Stimulated activated naive B cell treated with anti-CD40 and anti-IgM and Interleukin-4, amounts not matched to agents 10 μg/mL and 1 μg/mL and 100 μg/mL, for 72 hours (primary cell): ENCODE data around the gene MT4.
"Not testable (repeated sequence)": the region's sequence is repeated elsewhere in the genome, so short reads cannot be mapped to it uniquely, and the experiment has no call there.

Experiments used
- ATAC-seq, 2 donors: fragments of 150-1000 bp; cut with Tn5 transposase; replicated peaks; 2 replicates each; pipeline ENCODE4 v1.10.0; 2021; ENCODE audit warnings: moderate library complexity in 1 of 2
- DNase-seq: peaks from one replicate; pipeline ENCODE4 v3.0.0; 2021
- H3K27ac Mint-ChIP-seq: one replicate; pipeline ENCODE4 v1.8.0; 2022; ENCODE audit warnings: mild to moderate bottlenecking, mixed read lengths
- H3K27me3 Mint-ChIP-seq, 2 donors: one replicate each; pipeline ENCODE4 v1.8.0; 2022; ENCODE audit warnings: mixed read lengths in 2 of 2
- H3K36me3 Mint-ChIP-seq, 2 donors: one replicate each; pipeline ENCODE4 v1.8.0; 2022; ENCODE audit warnings: mixed read lengths in 2 of 2, mild to moderate bottlenecking in 1 of 2
- H3K4me1 Mint-ChIP-seq, 2 donors: one replicate each; pipeline ENCODE4 v1.8.0; 2022; ENCODE audit warnings: mixed read lengths in 2 of 2, mild to moderate bottlenecking in 1 of 2
- H3K4me3 Mint-ChIP-seq, 2 donors: one replicate each; pipeline ENCODE4 v1.8.0; 2022; ENCODE audit warnings: mild to moderate bottlenecking in 2 of 2, mixed read lengths in 2 of 2, moderate library complexity in 1 of 2
- H3K9me3 Mint-ChIP-seq, 2 donors: one replicate each; pipeline ENCODE4 v1.8.0; 2022; ENCODE audit warnings: mixed read lengths in 2 of 2, mild to moderate bottlenecking in 1 of 2

MT4 gene

GRCh38 chr16:56577300-56577625 lies 12.4 kb downstream of the MT4 start:
- no peak for DNase-seq

DNA sequence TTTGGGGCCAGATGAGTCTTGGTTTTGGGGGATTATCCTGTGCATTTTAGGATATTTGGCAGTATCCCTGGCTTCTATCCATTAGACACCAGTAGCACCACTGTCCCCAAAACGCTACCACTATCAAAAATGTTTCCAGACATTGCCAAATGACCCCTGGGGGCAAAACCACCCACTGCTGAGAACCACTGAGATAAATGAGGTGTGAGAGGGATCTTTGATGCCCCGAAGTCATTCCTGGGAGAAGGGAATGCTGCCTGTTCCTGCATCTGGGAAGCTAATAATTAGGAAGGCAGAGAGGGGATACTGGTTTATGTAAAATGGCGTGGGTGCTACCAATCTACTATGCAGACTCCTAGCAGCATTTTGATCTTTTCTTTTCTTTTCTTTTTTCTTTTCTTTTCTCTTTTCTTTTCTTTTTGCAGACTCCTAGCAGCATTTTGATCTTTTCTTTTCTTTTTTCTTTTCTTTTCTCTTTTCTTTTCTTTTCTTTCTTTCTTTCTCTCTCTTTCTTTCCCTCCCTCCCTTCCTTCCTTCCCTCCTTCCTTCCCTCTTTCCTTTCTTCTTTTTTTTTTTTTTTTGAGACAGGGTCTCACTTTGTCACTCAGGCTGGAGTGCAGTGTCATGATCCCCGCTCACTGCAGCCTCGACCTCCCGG lies 15.6 kb downstream of the MT4 start:
- H3K36me3 Mint-ChIP-seq = no peaks in the 10 kb centered on the region
- ATAC-seq (no peak), DNase-seq (no peak)
- no peak overlapping the region for H3K27ac Mint-ChIP-seq
- no peaks in the 10 kb centered on the region for H3K9me3 Mint-ChIP-seq
- peaks cover 2 to 8% of the 10 kb centered on the region in 2 donors for H3K4me1 Mint-ChIP-seq
- no peak overlapping the region for H3K4me3 Mint-ChIP-seq
- H3K27me3 Mint-ChIP-seq = peaks cover 24 to 39% of the 10 kb centered on the region in 2 donors

More at GRCh38 chr16:56577300-56577625, 12.4 kb downstream of the MT4 start:
- Mint-ChIP-seq H3K4me3 (no peak overlapping the region), H3K36me3 (no peaks in the 10 kb centered on the region), H3K4me1 (peaks cover 2 to 8% of the 10 kb centered on the region in 2 donors), H3K9me3 (peaks cover 3 to 4% of the 10 kb centered on the region in 2 donors), H3K27me3 (peaks cover 12 to 16% of the 10 kb centered on the region in 2 donors), H3K27ac (no peak overlapping the region)
- no peak for ATAC-seq

DNA sequence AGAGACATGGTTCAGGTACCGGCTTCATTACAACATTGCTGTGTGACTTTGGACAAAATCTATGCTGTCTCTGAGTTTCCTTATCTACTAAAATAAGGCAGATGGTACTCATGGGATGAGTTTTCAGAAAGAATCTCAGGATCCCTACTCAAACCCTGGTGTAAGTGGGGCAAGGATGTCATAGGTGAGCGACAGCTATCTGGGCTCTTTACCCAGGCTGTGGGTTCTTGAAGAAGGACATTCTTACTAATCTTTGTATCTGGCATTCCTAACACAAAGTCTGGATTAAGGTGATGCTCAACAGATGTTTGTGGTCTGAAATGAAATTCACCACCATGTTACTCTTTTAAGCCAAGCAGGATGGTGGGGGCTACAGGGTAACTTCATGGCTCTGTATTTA lies 18.0 kb downstream of the MT4 start:
- H3K4me1 Mint-ChIP-seq, DNase-seq, H3K4me3 Mint-ChIP-seq, H3K27ac Mint-ChIP-seq, H3K9me3 Mint-ChIP-seq, ATAC-seq, H3K36me3 Mint-ChIP-seq: not testable (repeated sequence)
- peaks cover 41 to 55% of the 10 kb centered on the region in 2 donors for H3K27me3 Mint-ChIP-seq

- no peak for ATAC-seq
- Mint-ChIP-seq H3K36me3 (no peaks in the 10 kb centered on the region), H3K27me3 (peaks cover 46 to 62% of the 10 kb centered on the region in 2 donors), H3K4me1 (peaks cover 0 to under 1% of the 10 kb centered on the region in 2 donors), H3K4me3 (no peak overlapping the region), H3K27ac (no peak overlapping the region), H3K9me3 (no peaks in the 10 kb centered on the region)
- no peak for DNase-seq
These were observed 18.7 kb downstream of the MT4 start for GRCh38 chr16:56583351-56584168.

DNA sequence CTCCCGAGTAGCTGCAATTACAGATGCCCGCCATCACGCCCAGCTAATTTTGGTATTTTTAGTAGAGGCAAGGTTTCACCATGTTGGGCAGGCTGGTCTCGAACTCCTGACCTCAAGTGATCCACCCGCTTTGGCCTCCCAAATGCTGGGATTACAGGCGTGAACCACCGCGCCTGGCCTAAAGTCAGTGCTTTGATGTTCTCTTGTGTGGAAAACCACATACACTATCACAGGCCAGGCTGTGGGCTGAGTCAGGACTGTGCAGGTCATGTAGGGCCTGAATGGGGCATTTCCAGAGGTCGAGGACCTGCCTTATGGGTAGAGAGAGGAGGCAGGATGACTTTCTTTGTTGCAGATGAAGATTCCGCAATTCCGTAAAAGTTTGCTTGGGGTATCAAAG lies 19.4 kb downstream of the MT4 start:
- Mint-ChIP-seq H3K27me3 (peaks cover 52 to 69% of the 10 kb centered on the region in 2 donors), H3K27ac (no peak overlapping the region), H3K4me3 (no peak overlapping the region), H3K4me1 (peaks cover 3 to 8% of the 10 kb centered on the region in 2 donors), H3K9me3 (no peaks in the 10 kb centered on the region), H3K36me3 (no peaks in the 10 kb centered on the region)
- DNase-seq = no peak
- ATAC-seq = no peak

DNA sequence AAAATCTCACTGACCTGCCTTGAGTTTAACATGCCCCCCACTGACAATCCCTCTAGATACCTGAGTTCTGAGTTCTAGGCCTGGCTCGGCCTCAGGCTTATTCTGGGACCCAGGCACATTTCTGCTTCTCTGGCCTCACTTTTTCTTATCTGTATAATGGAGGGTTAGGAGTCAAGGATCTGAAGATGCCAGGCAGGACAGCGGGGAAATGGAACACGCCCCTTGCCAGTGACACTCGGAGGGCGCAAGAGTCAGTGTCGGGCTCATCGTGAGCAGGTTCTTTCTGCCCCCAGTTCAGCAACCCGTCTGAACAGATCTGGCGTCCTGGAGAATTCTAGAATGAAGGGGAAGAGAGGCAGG lies 23.9 kb downstream of the MT4 start:
- H3K36me3 Mint-ChIP-seq = no peaks in the 10 kb centered on the region
- no peaks in the 10 kb centered on the region for H3K9me3 Mint-ChIP-seq
- H3K27ac Mint-ChIP-seq = no peak overlapping the region
- no peak for ATAC-seq
- H3K4me1 Mint-ChIP-seq = peaks cover 8 to 17% of the 10 kb centered on the region in 2 donors
- H3K27me3 Mint-ChIP-seq = peaks cover 72 to 73% of the 10 kb centered on the region in 2 donors
- peak overlapping the region; percentile 73 to 78 for H3K4me3 Mint-ChIP-seq
- no peak for DNase-seq

DNA sequence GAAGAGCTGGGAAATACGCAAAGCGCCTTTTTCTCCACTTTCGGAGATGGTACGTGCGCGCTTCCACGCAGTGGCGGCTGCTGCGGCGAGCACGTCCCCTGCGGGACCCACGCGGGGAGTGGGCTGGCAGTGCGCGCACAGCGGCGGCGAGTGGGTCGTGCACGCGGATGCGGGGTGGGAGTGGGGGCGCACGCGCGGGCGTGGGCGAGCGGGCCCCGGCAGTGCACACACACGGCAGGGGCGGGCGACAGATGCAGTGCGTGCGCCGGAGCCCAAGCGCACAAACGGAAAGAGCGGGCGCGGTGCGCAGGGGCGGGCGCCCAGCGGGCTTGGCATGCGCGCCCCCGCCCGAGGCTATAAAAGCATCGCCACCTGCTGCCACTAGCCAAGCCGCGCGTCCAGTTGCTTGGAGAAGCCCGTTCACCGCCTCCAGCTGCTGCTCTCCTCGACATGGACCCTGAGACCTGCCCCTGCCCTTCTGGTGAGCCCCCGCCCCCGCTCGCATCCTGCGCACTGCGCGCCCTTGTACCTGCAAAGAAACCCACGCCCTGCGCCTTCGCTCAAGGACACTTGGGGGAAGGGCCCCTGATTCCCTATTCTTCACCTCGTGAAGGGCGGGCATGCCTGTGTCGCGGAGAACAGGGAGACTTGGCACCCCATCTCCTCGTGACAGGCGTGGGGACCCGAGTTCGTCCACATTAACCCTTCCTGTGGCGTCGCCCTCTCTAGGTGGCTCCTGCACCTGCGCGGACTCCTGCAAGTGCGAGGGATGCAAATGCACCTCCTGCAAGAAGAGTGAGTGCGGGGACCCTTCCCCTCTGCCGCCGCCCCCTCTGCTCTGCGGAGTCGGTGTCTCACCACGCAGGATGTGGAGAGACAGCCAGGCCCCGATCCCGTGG lies 24.5 kb downstream of the MT4 start, which contains the start of gene MT3:
TSS of gene MT3 (plus strand) at position 388 of the 899 bp plus-strand sequence. CDS start at position 451, 63 bp downstream.
- no peaks in the 10 kb centered on the region for H3K36me3 Mint-ChIP-seq
- ATAC-seq (peak; percentile 42 to 51), DNase-seq (no peak)
- H3K27ac Mint-ChIP-seq = peak within 1 kb of the TSS; percentile 38
- H3K4me3 Mint-ChIP-seq = peak within 1 kb of the TSS; percentile 73 to 78
- peaks cover 66 to 67% of the 10 kb centered on the region in 2 donors for H3K27me3 Mint-ChIP-seq
- H3K9me3 Mint-ChIP-seq = no peaks in the 10 kb centered on the region
- H3K4me1 Mint-ChIP-seq = peaks cover 8 to 17% of the 10 kb centered on the region in 2 donors

DNA sequence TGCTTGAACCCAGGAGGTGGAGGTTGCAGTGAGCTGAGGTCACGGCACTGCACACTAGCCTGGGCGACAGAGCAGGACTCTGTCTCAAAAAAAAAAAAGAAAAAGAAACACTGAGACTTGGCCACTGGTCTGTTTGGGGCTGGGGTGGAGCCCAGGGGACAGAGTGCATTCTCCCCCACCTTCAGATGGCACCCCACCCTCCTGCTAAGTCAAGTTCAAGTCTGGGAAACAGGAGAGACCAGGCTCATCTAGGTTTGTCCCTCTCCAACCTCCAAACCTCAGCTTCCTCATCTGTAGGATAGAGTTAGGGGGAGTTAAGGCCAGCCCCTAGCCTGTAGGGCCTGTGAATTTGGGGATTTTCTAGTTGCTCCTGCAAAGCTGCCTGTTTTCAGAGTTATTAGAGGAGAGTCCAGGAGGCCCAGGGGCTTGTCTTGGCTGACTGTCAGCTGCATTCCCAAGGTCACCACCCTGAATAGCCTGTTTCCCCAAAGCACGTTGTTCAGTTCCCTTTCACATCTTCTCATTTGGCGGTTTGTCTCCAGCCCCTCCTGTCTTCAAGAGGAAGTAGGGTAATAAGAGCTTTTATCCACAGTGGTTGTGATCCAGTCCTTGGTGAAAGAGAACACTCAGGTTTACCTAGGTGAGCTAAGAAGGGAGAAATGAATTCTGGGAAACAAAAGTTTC lies 26.6 kb downstream of the MT4 start:
- no peaks in the 10 kb centered on the region for H3K9me3 Mint-ChIP-seq
- peaks cover 53 to 56% of the 10 kb centered on the region in 2 donors for H3K27me3 Mint-ChIP-seq
- DNase-seq (no peak), ATAC-seq (no peak)
- no peaks in the 10 kb centered on the region for H3K36me3 Mint-ChIP-seq
- H3K4me3 Mint-ChIP-seq = no peak overlapping the region
- H3K27ac Mint-ChIP-seq = no peak overlapping the region
- peaks cover 8 to 17% of the 10 kb centered on the region in 2 donors for H3K4me1 Mint-ChIP-seq

DNA sequence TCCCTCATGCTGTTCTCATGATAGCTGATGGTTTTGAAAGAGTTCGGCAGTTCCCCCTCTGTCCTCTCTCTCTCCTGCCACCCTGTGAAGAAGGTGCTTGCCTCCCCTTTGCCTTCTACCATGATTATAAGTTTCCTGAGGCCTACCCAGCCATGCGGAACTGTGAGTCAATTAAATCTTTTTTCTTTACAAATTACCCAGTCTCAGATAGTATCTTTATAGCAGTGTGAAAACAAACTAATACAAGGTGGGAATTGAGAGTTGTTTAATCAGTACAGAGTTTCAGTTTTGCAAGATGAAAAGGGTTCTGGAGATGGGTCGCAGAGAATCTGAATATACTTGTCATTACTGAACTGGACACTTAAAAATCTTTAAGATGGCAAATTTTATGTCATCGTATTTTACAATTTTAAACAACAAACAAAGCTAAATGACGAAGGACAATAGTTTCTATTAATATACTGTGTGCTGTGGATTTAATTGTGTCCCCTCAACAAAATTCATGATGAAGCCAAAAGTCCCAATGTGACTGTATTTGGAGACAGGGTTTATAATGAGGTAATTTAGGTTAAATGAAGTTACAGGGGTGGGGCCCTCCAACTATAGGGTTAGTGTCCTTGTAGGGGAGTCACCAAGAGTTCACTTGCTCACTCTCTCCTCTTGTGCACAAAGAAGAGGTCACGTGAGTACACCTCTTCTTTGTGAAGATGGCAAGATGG lies 28.9 kb downstream of the MT4 start:
- Mint-ChIP-seq H3K9me3 (no peaks in the 10 kb centered on the region), H3K27ac (no peak overlapping the region), H3K27me3 (peaks cover 40 to 41% of the 10 kb centered on the region in 2 donors), H3K36me3 (no peaks in the 10 kb centered on the region), H3K4me1 (peaks cover 7 to 14% of the 10 kb centered on the region in 2 donors), H3K4me3 (no peak overlapping the region)
- no peak for DNase-seq
- no peak for ATAC-seq

GRCh38 chr16:56594292-56594619 lies 29.4 kb downstream of the MT4 start:
- Mint-ChIP-seq H3K27ac (no peak overlapping the region), H3K4me3 (no peak overlapping the region), H3K9me3 (no peaks in the 10 kb centered on the region), H3K36me3 (no peaks in the 10 kb centered on the region), H3K27me3 (peaks cover 36% of the 10 kb centered on the region in 2 donors), H3K4me1 (peaks cover 5 to 9% of the 10 kb centered on the region in 2 donors)
- DNase-seq (no peak), ATAC-seq (no peak)

GRCh38 chr16:56600398-56600999 lies 35.6 kb downstream of the MT4 start:
- Mint-ChIP-seq H3K27me3 (peaks cover 20% of the 10 kb centered on the region in 2 donors), H3K27ac (no peak overlapping the region), H3K4me3 (no peak overlapping the region), H3K9me3 (no peaks in the 10 kb centered on the region), H3K36me3 (no peaks in the 10 kb centered on the region), H3K4me1 (peaks cover 2 to 7% of the 10 kb centered on the region in 2 donors)
- ATAC-seq (peak; percentile 66 to 67), DNase-seq (no peak)

GRCh38 chr16:56601325-56601724 lies 36.5 kb downstream of the MT4 start:
- Mint-ChIP-seq H3K4me3 (no peak overlapping the region), H3K36me3 (no peaks in the 10 kb centered on the region), H3K27ac (no peak overlapping the region), H3K4me1 (peaks cover 2 to 7% of the 10 kb centered on the region in 2 donors), H3K9me3 (no peaks in the 10 kb centered on the region), H3K27me3 (peaks cover 20% of the 10 kb centered on the region in 2 donors)
- DNase-seq (no peak), ATAC-seq (no peak)

DNA sequence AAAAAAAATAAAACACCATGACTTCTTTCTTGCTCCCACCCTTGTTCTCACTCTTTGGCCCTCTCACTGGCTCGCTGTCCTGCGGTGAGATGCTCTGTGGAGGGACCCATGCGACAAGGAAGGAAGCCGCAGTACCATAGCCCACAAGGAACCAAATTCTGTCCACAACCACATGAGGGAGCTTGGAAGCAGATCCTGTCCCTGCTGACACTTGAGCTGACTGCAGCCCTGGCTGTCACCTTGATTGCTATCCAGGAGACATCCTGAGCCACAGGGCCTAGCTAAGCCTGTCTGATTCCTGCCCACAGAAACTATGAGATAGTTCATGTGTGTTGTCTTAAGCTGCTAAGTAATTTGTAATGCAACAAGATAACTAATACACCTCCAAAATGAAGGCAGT lies 38.7 kb downstream of the MT4 start:
- Mint-ChIP-seq H3K4me3 (no peak overlapping the region), H3K27ac (no peak overlapping the region), H3K27me3 (peaks cover 14 to 20% of the 10 kb centered on the region in 2 donors), H3K4me1 (peaks cover 8 to 26% of the 10 kb centered on the region in 2 donors), H3K9me3 (no peaks in the 10 kb centered on the region), H3K36me3 (no peaks in the 10 kb centered on the region)
- ATAC-seq = no peak
- DNase-seq = no peak
